H9 (cell line): ENCODE results near the gene CEP41. TPM values are rescaled to one million over a fixed set of nuclear protein-coding genes. Genes with fewer than 3 reads are reported as not detected.

ENCODE experiments used
- DNase-seq: peaks from one replicate; pipeline ENCODE4 v3.0.0-alpha.2; 2017
- H2AFZ ChIP-seq: one replicate; pipeline ENCODE4 v1.6.1; 2013; ENCODE audit warnings: mild to moderate bottlenecking, low read length, control low read depth, moderate library complexity
- H2AK5ac ChIP-seq: 2 replicates; pipeline ENCODE4 v1.6.1; 2013; ENCODE audit warnings: low read length, control low read depth, mixed read lengths; ENCODE audit not compliant: insufficient read length
- H2BK120ac ChIP-seq: one replicate; pipeline ENCODE4 v1.6.1; 2013; ENCODE audit warnings: low read depth, mild to moderate bottlenecking, low read length, control low read depth, inconsistent platforms; ENCODE audit not compliant: poor library complexity, severe bottlenecking
- H2BK12ac ChIP-seq: 2 replicates; pipeline ENCODE4 v1.6.1; 2013; ENCODE audit warnings: low read length, control low read depth, mixed read lengths, low read depth; ENCODE audit not compliant: insufficient read length
- H2BK15ac ChIP-seq: 2 replicates; pipeline ENCODE4 v1.6.1; 2013; ENCODE audit warnings: low read depth, low read length, control low read depth
- H2BK20ac ChIP-seq: one replicate; pipeline ENCODE4 v1.6.1; 2013; ENCODE audit warnings: low read depth, mild to moderate bottlenecking, low read length, control low read depth, inconsistent platforms; ENCODE audit not compliant: poor library complexity, severe bottlenecking
- H2BK5ac ChIP-seq: 2 replicates; pipeline ENCODE4 v1.6.1; 2013; ENCODE audit warnings: low read length, control low read depth, mixed read lengths; ENCODE audit not compliant: insufficient read length
- H3K14ac ChIP-seq: 2 replicates; pipeline ENCODE4 v1.6.1; 2013; ENCODE audit warnings: low read length, control low read depth; ENCODE audit not compliant: insufficient read depth
- H3K18ac ChIP-seq: 2 replicates; pipeline ENCODE4 v1.6.1; 2013; ENCODE audit warnings: low read depth, mild to moderate bottlenecking, mixed read lengths, low read length, control low read depth; ENCODE audit not compliant: insufficient read length
- H3K23ac ChIP-seq: 2 replicates; pipeline ENCODE4 v1.6.1; 2013; ENCODE audit warnings: low read length, control low read depth, mixed read lengths, low read depth; ENCODE audit not compliant: insufficient read length
- H3K23me2 ChIP-seq: 2 replicates; pipeline ENCODE4 v1.6.1; 2013; ENCODE audit warnings: low read depth, mild to moderate bottlenecking, mixed read lengths, low read length, control low read depth; ENCODE audit not compliant: insufficient read length, poor library complexity, severe bottlenecking
- H3K27ac ChIP-seq: 2 replicates; pipeline ENCODE4 v1.5.1; 2013; ENCODE audit warnings: low read length, control low read depth, mixed read lengths, low read depth; ENCODE audit not compliant: insufficient read length
- H3K27me3 ChIP-seq: 2 replicates; pipeline ENCODE4 v1.6.1; 2013; ENCODE audit warnings: low read length, control low read depth, inconsistent platforms; ENCODE audit not compliant: insufficient read depth
- H3K4ac ChIP-seq: 2 replicates; pipeline ENCODE4 v1.6.1; 2013; ENCODE audit warnings: low read depth, mild to moderate bottlenecking, control low read depth, inconsistent platforms, low read length, moderate library complexity
- H3K4me1 ChIP-seq: 2 replicates; pipeline ENCODE4 v1.6.1; 2013; ENCODE audit warnings: low read length, control low read depth, inconsistent platforms; ENCODE audit not compliant: insufficient read depth
- H3K4me2 ChIP-seq: 2 replicates; pipeline ENCODE4 v1.6.1; 2013; ENCODE audit warnings: low read length, control low read depth, mixed read lengths; ENCODE audit not compliant: insufficient read length, insufficient read depth
- H3K56ac ChIP-seq: 2 replicates; pipeline ENCODE4 v1.6.1; 2013; ENCODE audit warnings: low read depth, mild to moderate bottlenecking, mixed read lengths, low read length, control low read depth; ENCODE audit not compliant: insufficient read length
- H3K79me1 ChIP-seq: 2 replicates; pipeline ENCODE4 v1.6.1; 2013; ENCODE audit warnings: low read depth, mild to moderate bottlenecking, moderate library complexity, low read length, control low read depth, inconsistent platforms; ENCODE audit not compliant: insufficient read depth, poor library complexity, severe bottlenecking
- H3K79me2 ChIP-seq: 2 replicates; pipeline ENCODE4 v1.6.1; 2013; ENCODE audit warnings: low read length, control low read depth, inconsistent platforms; ENCODE audit not compliant: insufficient read depth
- H3K9ac ChIP-seq: 2 replicates; pipeline ENCODE4 v1.6.1; 2013; ENCODE audit warnings: low read length, control low read depth, mixed read lengths; ENCODE audit not compliant: insufficient read length; ENCODE audit errors: extremely low read depth
- H3K9me3 ChIP-seq: one replicate; pipeline ENCODE4 v1.6.1; 2013; ENCODE audit warnings: low read depth, low read length, inconsistent platforms; ENCODE audit not compliant: control insufficient read depth
- H3T11ph ChIP-seq: one replicate; pipeline ENCODE4 v1.6.1; 2013; ENCODE audit warnings: mild to moderate bottlenecking, low read length, control low read depth, inconsistent platforms
- H4K20me1 ChIP-seq: one replicate; pipeline ENCODE4 v1.6.1; 2013; ENCODE audit not compliant: control insufficient read depth, insufficient read length, insufficient read depth
- H4K5ac ChIP-seq: 2 replicates; pipeline ENCODE4 v1.6.1; 2013; ENCODE audit warnings: low read depth, mild to moderate bottlenecking, mixed read lengths, low read length, control low read depth; ENCODE audit not compliant: insufficient read length
- H4K8ac ChIP-seq: replicated peaks from 2 replicates; pipeline ENCODE4 v1.6.1; 2013; ENCODE audit warnings: low read length, control low read depth, mixed read lengths, low read depth; ENCODE audit not compliant: insufficient read length
- H4K91ac ChIP-seq: 2 replicates; pipeline ENCODE4 v1.6.1; 2013; ENCODE audit warnings: low read depth, mild to moderate bottlenecking, moderate library complexity, mixed read lengths, low read length, control low read depth; ENCODE audit not compliant: insufficient read length
- H3K27ac Mint-ChIP-seq, 3 experiments: 2 replicates in 2 of 3; 3 replicates in 1 of 3; pipeline ENCODE4 v1.8.0; 2020 to 2021; ENCODE audit warnings: mixed read lengths in 3 of 3, mild to moderate bottlenecking in 1 of 3, moderate library complexity in 1 of 3
- H3K27me3 Mint-ChIP-seq: 2 replicates; pipeline ENCODE4 v1.8.0; 2021; ENCODE audit warnings: low read depth, mild to moderate bottlenecking, moderate library complexity, mixed read lengths
- H3K36me3 Mint-ChIP-seq, 3 experiments: 2 replicates in 2 of 3; 3 replicates in 1 of 3; pipeline ENCODE4 v1.8.0; 2020 to 2021; ENCODE audit warnings: low read depth in 3 of 3, mixed read lengths in 3 of 3; ENCODE audit not compliant: insufficient read depth in 1 of 3
- H3K4me1 Mint-ChIP-seq, 2 experiments: 2 replicates each; pipeline ENCODE4 v1.8.0; 2020; ENCODE audit warnings: mixed read lengths in 2 of 2
- H3K4me3 Mint-ChIP-seq, 2 experiments: 2 replicates in 1 of 2; 3 replicates in 1 of 2; pipeline ENCODE4 v1.8.0; 2020 to 2021; ENCODE audit warnings: mild to moderate bottlenecking in 2 of 2, mixed read lengths in 2 of 2, moderate library complexity in 1 of 2
- H3K9me3 Mint-ChIP-seq, 2 experiments: 2 replicates in 1 of 2; 3 replicates in 1 of 2; pipeline ENCODE4 v1.8.0; 2020; ENCODE audit warnings: mild to moderate bottlenecking in 2 of 2, mixed read lengths in 2 of 2, moderate library complexity in 1 of 2
- CTCF ChIP-seq: fragments of 200-600 bp; sonication (generic); conservative IDR thresholded peaks from 3 replicates; pipeline ENCODE4 v1.8.0; 2021; ENCODE audit warnings: antibody characterized with exemption, mild to moderate bottlenecking
- WGBS: extraction: QIAGEN DNeasy Blood & Tissue Kit; methylation state at CpG from one replicate; pipeline ENCODE4 v1.1.7; 2013; ENCODE audit warnings: missing lambda C conversion rate, low lambda C conversion rate, mixed read lengths; ENCODE audit not compliant: insufficient read length; ENCODE audit errors: extremely low coverage; 5-methylcytosine and 5-hydroxymethylcytosine counted together
- total RNA-seq: library from RNA; stranded (reverse); gene quantifications from 2 replicates; pipeline ENCODE4 v1.2.1, GENCODE V29; 2021

Gene CEP41
- total RNA-seq, 1 experiment from 2014 or later, result 9.7 TPM

DNA sequence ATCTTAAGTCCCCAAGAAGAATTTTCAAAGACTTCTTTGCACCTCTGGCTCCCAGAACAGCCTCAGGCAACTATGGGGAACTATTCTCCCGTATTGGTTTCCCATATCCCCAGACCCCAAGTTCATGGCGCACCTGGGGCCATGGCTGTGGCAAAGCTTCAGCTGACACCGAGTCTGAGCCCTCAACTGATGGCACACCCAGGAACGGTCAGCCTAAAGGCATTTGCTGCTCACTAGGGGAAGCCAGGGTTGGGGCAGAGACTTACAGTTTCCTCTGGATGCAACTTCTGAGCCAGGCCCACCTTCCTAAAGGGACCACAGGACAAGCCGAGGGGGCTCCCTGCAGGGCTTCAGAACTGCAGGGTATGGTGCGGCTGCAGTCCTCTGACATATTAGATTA lies 74.3 kb downstream of the CEP41 start:
- no peak overlapping the region for H2AK5ac ChIP-seq
- H3K79me1 ChIP-seq, result no peaks in the 10 kb centered on the region
- no peak overlapping the region for H2BK20ac ChIP-seq
- H2BK15ac ChIP-seq, result no peak overlapping the region
- H3T11ph ChIP-seq, result no peak overlapping the region
- DNase-seq, result no peak
- WGBS, result no CpG with 5 or more reads among the region's 6 CpGs
- H3K56ac ChIP-seq, result no peak overlapping the region
- no peak overlapping the region for H2BK120ac ChIP-seq
- H3K79me2 ChIP-seq, result no peaks in the 10 kb centered on the region
- no peak overlapping the region for H3K14ac ChIP-seq
- H3K27ac ChIP-seq, result no peak overlapping the region
- Mint-ChIP-seq H3K4me3 (no peak overlapping the region), H3K27ac (no peak overlapping the region), H3K36me3 (no peaks in the 10 kb centered on the region), H3K9me3 (no peaks in the 10 kb centered on the region; a peak in 1 of 5 replicates), H3K4me1 (peaks cover 15 to 21% of the 10 kb centered on the region in 2 experiments), H3K27me3 (no peaks in the 10 kb centered on the region; the same call in 1 of the 2 replicates)
- no peak overlapping the region for H2AFZ ChIP-seq
- no peak overlapping the region for H2BK12ac ChIP-seq
- no peak overlapping the region for H3K23ac ChIP-seq
- no peaks in the 10 kb centered on the region for H3K27me3 ChIP-seq
- no peak for TF ChIP-seq CTCF
- H3K18ac ChIP-seq, result peak overlapping the region; percentile 30
- H3K4ac ChIP-seq, result no peak overlapping the region
- H2BK5ac ChIP-seq, result no peak overlapping the region
- H3K4me1 ChIP-seq, result no peaks in the 10 kb centered on the region; the same call in 1 of the 2 replicates
- H4K8ac ChIP-seq, result no peak overlapping the region
- H4K20me1 ChIP-seq, result no peaks in the 10 kb centered on the region
- no peaks in the 10 kb centered on the region for H3K9me3 ChIP-seq
- H4K91ac ChIP-seq, result no peak overlapping the region
- H3K23me2 ChIP-seq, result no peaks in the 10 kb centered on the region
- H3K4me2 ChIP-seq, result no peak overlapping the region
- no peak overlapping the region for H4K5ac ChIP-seq
- H3K9ac ChIP-seq, result no peak overlapping the region
